GM19438 (cell line): ENCODE measurements around the gene NAPG.
"Not testable (repeated sequence)": the region's sequence is repeated elsewhere in the genome, so short reads cannot be mapped to it uniquely, and the experiment has no call there.

Experiments used
- ATAC-seq: cut with Tn5 transposase; IDR thresholded peaks from one replicate; pipeline ENCODE4 v1.9.1; 2021; ENCODE audit warnings: low read depth; ENCODE audit not compliant: unreplicated experiment

The NAPG gene

DNA sequence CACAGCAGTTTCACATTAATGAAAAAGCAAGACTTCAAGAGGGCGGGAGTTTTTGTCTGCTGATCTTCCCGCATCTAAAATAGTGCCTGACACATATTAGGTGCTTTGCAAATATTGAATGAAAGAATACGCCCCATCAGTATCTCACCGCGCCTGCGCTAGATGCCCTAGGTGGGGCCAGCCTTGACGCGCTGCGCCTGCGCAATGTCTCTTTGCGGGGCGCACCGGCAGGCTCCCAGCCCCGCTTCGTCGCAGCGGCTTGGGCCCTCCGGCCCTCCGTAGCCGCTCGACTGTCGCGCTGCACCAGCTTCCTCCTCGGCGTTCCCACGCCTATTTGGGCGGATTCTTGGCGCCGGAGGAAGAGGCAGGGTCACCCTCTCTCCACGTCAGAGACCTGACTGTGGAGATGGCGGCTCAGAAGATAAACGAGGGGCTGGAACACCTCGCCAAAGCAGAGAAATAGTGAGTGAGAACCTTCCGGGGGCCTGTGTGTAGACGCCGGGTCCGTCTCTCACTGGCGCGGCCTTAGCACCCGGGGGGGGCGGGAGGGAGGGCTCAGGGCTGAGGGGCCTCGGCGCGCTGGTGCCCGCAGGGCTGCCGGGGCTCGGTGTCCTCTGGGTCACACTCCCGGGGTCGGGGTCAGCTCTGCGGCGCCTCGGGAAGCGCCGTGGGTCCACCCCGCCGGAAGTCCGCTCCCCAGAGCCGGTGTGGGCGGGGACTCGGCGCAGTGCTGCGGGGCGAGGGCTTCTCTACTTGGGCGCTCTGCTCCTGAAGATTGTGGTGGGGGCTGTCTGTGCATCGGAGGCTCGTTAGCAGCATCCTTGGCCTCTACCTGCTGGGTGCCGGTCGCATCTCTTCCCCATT, at the start of gene NAPG:
Gene NAPG (plus strand): TSS at position 331 of the 864 bp plus-strand sequence. CDS start 76 bp downstream, at position 407.
- ATAC-seq = peak; percentile 71

DNA sequence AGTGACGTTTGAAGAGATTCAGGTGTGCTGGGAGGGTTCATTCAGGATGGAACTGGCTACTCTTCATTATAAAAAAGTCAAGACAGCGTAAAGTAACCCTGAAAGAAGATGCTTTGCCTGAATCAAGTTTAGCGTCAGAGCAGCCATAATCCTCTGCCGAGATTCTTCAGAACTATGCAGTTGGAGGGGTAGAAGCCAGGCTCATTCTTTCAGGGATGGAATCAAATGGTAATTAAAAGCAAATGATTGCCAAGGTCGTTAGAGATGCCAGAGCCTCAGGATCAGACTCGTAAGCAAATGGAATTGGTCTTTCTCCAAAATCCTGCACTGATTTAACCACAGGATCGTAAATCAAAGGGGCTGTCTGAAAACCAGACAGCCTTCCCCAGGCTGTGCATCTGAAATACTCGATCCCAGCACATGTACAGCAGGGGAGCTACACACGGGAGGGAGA, 49.5 kb upstream of the NAPG start:
- no peak for ATAC-seq

DNA sequence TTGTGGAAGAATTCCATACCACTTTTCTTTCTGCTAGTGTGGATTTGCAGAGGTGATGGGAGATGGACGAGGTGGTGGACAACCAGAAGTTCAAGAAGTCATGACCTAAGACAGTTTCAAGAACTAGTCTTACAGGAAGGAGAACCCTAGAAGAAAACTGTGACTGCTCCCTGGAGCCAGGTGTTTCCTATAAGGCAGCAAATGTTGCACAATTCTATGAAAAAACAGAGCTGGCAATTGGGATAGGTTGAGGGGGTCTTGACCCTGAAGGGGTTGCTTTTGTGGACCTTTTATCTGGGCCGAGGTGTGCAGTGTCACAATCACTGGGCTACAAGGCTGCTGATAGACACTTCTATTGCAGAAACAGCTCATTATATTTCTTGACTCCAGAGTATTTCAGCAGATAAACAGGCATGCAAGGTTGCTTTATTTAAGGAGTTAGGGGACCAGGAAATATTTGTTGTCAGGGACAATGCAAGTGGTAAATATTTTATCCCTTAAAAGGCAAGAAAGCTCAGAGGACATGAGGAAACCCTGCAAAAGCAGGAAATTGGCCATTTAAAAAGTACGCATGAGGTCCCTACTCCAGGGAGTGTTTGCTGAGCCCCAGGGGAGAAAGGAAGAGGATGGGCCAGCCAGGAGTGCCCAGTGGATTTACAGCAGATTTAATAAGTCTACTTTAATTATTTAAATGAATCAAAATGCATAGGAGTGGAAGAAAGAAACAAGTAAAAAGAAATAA, 48.5 kb upstream of the NAPG start:
- no peak for ATAC-seq

GRCh38 chr18:10477863-10478260, 48.0 kb upstream of the NAPG start:
- ATAC-seq = no peak

- no peak for ATAC-seq
These were observed 44.0 kb upstream of the NAPG start for GRCh38 chr18:10481831-10482230.

- peak; percentile 14 for ATAC-seq
These were observed 43.4 kb upstream of the NAPG start for GRCh38 chr18:10482363-10482984.

DNA sequence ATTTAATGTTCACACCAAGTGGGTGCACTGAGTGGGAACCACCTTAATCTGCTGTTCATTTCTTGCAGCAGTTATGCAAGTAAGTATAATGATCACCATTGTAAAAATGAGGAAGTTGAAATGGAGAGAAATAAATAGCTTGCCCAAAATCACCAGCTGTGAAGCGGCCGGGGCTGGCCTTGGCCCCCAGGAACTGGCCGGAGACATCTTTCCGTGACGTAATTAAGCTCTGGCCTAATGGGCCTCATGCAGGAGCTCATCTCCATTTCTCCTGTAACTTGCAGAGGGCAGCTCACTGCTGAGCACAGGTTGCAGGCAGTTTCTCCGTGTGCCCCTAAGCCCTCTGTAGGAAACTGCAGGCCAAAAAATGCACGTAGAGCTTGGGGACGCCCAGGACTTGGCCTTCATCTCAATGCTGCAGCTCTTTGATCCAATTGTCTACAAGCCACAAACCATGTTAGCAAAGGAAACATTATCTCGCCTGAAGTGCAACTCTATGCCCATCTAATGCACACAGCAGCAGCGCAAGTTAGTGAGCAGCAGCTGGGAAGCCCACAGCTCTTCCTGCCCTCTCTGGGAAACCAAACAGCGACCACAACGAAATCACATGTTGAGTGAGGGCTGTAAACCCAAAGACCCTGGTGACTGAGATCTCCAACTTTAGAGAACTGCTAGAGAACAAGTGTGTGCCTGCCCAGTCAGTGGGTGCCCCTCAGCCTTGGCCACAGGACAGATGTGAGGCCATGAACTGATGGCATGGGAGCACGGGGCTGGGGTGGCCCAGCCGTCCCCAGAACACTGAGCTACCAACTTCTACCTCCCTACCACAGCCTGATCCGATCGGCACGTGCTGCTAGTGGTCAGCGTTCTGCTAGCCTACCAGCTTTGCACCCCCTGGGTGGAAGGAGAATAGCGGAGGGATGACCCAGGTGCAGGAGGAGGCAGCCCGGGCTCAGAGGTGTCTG, 42.6 kb upstream of the NAPG start:
- ATAC-seq = peak; percentile 81

DNA sequence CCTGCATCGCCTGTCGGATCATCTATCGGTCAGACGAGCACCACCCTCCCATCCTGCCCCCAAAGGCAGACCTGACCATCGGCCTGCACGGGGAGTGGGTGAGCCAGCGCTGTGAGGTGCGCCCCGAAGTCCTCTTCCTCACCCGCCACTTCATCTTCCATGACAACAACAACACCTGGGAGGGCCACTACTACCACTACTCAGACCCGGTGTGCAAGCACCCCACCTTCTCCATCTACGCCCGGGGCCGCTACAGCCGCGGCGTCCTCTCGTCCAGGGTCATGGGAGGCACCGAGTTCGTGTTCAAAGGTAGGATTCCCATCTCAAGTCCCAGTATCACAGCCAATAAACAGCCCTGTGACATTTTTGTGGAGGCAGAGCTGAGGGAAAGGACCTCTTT, 40.4 kb upstream of the NAPG start:
- no peak for ATAC-seq

- no peak for ATAC-seq
These were observed 39.5 kb upstream of the NAPG start for GRCh38 chr18:10486362-10486761.

GRCh38 chr18:10487154-10487553, 38.7 kb upstream of the NAPG start:
- ATAC-seq = no peak

DNA sequence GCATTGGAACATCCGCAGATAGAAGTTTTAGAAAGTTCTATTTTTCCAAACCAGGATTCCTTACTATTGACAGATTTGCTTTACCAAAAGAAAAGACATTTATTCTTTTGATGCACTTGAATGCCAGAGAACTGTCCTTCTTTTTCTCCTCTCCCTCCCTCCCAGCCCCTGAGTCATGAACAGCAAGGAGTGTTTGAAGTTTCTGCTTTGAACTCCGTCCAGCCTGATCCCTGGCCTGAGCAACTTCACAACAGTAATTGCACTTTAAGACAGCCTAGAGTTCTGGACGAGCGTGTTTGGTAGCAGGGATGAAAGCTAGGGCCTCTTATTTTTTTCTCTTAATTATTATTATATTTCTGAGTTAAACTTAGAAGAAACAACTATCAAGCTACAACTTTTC, 37.8 kb upstream of the NAPG start:
- ATAC-seq = no peak

DNA sequence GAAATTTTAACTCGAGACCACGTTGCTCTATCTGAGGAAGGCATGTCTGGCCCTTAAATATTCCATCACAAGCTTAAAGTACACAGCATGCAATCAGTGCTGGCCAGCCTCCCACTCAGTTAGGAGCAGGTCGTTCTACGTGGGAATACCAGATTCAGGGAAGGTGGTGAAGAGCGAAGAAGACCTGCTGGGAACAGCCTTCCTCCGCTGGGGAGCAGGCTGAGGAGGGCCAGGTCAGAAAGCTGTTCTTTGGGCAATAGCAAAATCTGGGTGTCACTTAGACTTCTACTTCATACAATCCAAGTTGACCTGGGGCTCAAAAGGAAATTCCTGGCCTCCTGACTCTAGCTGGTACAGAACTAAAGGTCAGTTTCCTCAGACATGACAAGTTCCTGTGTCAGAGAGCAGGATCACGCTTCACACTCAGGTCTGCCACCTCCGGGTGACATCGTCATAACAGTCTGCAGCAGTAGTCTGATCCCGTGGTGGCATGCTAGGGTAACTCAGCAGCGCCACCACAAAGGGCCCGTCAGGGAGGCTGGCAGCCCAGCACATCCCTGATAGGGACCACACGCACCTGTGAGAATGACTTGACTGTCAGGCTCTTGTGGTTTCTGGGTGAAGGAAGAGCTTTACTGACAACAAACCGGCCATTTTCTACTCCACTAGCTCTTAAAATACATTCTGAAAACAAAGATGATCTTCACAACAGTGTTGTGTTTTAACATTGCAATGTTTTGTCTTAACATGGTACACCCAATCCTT, 35.2 kb upstream of the NAPG start:
- ATAC-seq = no peak

DNA sequence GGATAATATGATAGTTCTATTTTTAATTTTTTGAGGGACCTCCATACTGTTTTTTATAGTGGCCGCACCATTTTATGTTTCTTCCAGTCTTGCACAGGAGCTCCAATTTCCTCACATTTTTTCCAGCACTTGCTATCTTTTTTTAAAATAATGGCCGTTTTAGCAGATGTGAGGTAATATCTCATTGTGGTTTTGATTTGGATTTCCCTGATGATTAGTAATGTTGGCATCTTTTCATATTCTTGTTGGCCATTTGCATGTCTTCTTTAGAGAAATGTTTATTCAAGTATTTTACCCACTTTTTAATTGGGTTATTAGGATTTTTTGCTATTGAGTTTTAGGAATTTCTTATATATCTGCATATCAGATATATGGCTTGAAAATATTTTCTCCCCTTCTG, 29.9 kb upstream of the NAPG start:
- ATAC-seq = no peak

DNA sequence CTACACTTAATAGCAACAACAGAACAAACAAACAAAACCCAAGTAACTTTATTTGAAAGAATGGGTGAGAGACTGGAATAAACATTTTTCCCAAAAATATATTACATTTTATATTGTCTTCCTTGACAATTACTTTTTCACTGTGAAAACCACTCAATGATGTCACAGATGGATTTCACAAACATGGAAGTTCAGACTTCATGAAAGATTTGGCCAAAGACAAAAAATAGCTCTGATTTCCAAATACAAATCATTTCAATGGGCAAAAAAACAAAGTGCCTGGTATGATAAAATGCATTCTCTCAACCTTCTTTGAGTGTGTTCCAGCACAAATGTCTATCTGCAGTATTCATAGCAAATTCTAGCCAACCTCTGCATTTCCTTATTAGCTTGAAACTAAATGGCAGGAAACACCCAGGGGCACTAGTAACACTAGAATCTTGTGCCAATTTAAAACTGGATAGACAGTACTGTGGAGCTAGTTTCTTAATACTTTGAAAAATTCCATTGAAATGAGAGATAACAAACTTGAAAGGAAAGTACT, 28.5 kb upstream of the NAPG start:
- no peak for ATAC-seq

DNA sequence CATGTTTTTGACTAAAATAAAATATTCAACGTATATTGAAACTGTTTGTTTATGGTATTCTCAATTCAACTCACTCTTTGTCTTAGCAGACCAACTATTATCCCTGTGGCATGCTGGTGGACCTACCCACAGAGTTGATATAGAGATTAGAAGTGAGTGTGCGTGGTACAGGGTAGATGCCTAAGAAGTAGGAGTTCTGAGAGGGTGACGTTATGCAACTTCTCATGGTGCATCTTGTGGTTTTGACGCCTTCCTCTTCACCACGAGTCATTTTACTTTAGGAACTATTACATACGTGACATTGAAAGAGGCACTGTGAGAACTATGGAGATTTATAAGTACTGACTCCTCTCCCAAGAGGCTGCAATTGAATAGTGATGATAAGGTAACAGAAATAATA, 26.6 kb upstream of the NAPG start:
- no peak for ATAC-seq

- no peak for ATAC-seq
These were observed 25.8 kb upstream of the NAPG start for GRCh38 chr18:10500038-10500437.

DNA sequence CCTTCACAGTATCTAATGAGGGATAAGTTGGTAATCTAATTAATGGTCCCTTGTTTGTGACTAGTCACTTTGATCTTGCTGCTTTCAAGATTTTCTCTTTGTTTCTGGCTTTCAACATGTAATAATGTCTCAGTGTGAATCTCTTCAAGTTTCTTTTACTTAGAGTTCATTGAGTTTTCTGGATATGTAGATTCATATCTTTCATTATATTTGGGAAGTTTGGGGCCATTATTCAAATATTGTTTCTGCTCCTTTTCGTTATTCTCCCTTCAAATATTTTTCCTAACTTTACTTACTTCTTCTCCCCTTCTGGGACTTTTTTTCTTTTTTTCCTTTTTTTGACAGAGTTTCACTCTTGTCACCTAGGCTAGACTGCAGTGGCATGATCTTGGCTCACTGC, 21.1 kb upstream of the NAPG start:
- no peak for ATAC-seq

DNA sequence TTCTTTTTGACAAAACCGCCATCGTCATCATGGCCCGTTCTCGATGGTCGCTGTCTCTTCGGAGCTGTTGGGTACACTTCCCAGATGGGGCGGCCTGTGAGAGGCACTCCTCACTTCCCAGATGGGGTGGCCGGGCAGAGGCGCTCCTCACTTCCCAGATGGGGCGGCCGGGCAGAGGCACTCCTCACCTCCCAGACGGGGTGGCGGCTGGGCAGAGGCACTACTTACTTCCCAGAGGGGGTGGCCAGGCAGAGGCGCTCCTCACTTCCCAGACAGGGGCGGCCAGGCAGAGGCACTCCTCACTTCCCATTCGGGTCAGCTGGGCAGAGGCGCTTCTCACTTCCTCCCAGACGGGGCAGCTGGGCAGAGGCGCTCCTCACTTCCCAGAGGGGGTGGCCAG, 19.9 kb upstream of the NAPG start:
- ATAC-seq = not testable (repeated sequence)

- no peak for ATAC-seq
These were observed 17.2 kb upstream of the NAPG start for GRCh38 chr18:10508591-10508990.
